A673 (cell line): Measurements from ENCODE around the gene PDE6A. TPM values are rescaled to one million over a fixed set of nuclear protein-coding genes. Genes with fewer than 3 reads are reported as not detected.

Source experiments
- Bru-seq: library from RNA; stranded (reverse); fragments of 400-500 nt; gene quantifications from one replicate; lab custom pipeline; 2021; lab: Mats Ljungman, UMichigan
- BruChase-seq, 2 experiments: library from RNA; stranded (reverse); fragments of 400-500 nt; gene quantifications; one replicate each; lab custom pipeline; 2021; lab: Mats Ljungman, UMichigan
- BruUV-seq: library from RNA; stranded (reverse); fragments of 400-500 nt; replicated peaks from 2 replicates; lab custom pipeline; 2021; lab: Mats Ljungman, UMichigan
- CTCF ChIA-PET: fragments of 300-600 bp; sonication (Branson Sonifier 250); formaldehyde crosslinking; loops from one replicate; lab custom pipeline; 2022; ENCODE audit warnings: antibody characterized with exemption; lab: Charles Lee
- POLR2A ChIA-PET: fragments of 300-600 bp; sonication (Branson Sonifier 250); formaldehyde crosslinking; loops from one replicate; lab custom pipeline; 2022; ENCODE audit warnings: antibody characterized with exemption; ENCODE audit not compliant: low non-redundant PET; lab: Charles Lee
- DNase-seq: peaks from one replicate; pipeline ENCODE4 v3.0.0-alpha.2; 2015; ENCODE audit warnings: low spot score
- H3K27ac ChIP-seq: fragments of 200-600 bp; sonication (generic); 2 replicates; pipeline ENCODE4 v1.5.1; 2016; ENCODE audit warnings: mixed run types, low read depth, mild to moderate bottlenecking, mixed read lengths, antibody characterized with exemption, low read length; ENCODE audit not compliant: poor library complexity, severe bottlenecking
- H3K27me3 ChIP-seq: fragments of 200-600 bp; sonication (generic); replicated peaks from 2 replicates; pipeline ENCODE4 v1.6.1; 2017; ENCODE audit warnings: mixed run types, low read depth, mild to moderate bottlenecking, mixed read lengths, antibody characterized with exemption, low read length; ENCODE audit not compliant: insufficient read depth, poor library complexity
- H3K36me3 ChIP-seq: fragments of 200-600 bp; sonication (generic); 2 replicates; pipeline ENCODE4 v1.6.1; 2016; ENCODE audit warnings: mixed run types, mild to moderate bottlenecking, mixed read lengths, antibody characterized with exemption, low read length; ENCODE audit not compliant: insufficient read depth, poor library complexity, severe bottlenecking
- H3K4me1 ChIP-seq: fragments of 200-600 bp; sonication (generic); 2 replicates; pipeline ENCODE4 v1.6.1; 2017; ENCODE audit warnings: mixed run types, mild to moderate bottlenecking, mixed read lengths, antibody characterized with exemption, low read length; ENCODE audit not compliant: insufficient read depth, poor library complexity, severe bottlenecking
- H3K4me3 ChIP-seq: fragments of 200-600 bp; sonication (generic); 2 replicates; pipeline ENCODE4 v1.5.1; 2016; ENCODE audit warnings: low read depth, mixed run types, mild to moderate bottlenecking, mixed read lengths, low read length; ENCODE audit not compliant: poor library complexity, severe bottlenecking
- H3K9me3 ChIP-seq: fragments of 200-600 bp; sonication (generic); 2 replicates; pipeline ENCODE4 v1.6.1; 2016; ENCODE audit warnings: mixed run types, low read depth, mild to moderate bottlenecking, mixed read lengths, antibody characterized with exemption, low read length; ENCODE audit not compliant: poor library complexity, severe bottlenecking
- CTCF ChIP-seq: fragments of 300-800, 200-600 bp; sonication (generic); conservative IDR thresholded peaks from 2 replicates; pipeline ENCODE4 v1.5.1; 2017; ENCODE audit warnings: low read depth, mild to moderate bottlenecking, antibody characterized with exemption, low read length, moderate library complexity, mixed read lengths
- EZH2 ChIP-seq: fragments of 200-600 bp; sonication (generic); IDR thresholded peaks from 2 replicates; pipeline ENCODE4 v1.6.1; 2017; ENCODE audit warnings: borderline replicate concordance, low read depth, mild to moderate bottlenecking, mixed read lengths, antibody characterized with exemption, low read length; ENCODE audit not compliant: poor library complexity, severe bottlenecking
- intact Hi-C: fragments of 100-400 bp; cut with micrococcal nuclease; formaldehyde crosslinking; loops from one replicate; pipeline ENCODE4 v1.10.0; 2022; ENCODE audit not compliant: unreplicated experiment
- long read RNA-seq: library from polyadenylated mRNA; stranded (forward); transcript quantifications from one replicate; pipeline ENCODE4 v2.0.0, GENCODE V29; 2022
- total RNA-seq: library from RNA; stranded (reverse); gene quantifications from 2 replicates; pipeline ENCODE4 v1.2.3, GENCODE V29; 2021

Gene PDE6A
- total RNA-seq (0.39 and 0.49 TPM in 2 replicates), Bru-seq, nascent RNA (percentile 34 among the genes with signal in this experiment), BruChase-seq, experiment 1, labeled RNA remaining after a 2-hour chase (percentile 31 among the genes with signal in this experiment), BruChase-seq, experiment 2, labeled RNA remaining after a 6-hour chase (percentile 34 among the genes with signal in this experiment)
- long read RNA-seq, partial matches to known transcripts: 0 of 2 reads
- long read RNA-seq, other reads (novel, unspliced or antisense): 2 of 2 reads

GRCh38 chr5:149944666-149945065, at the start of gene PDE6A:
Gene PDE6A, minus strand, starts transcription at chr5:149944793. Its CDS starts 120 bp downstream, at chr5:149944673.
- no peak for TF ChIP-seq CTCF
- no peak for TF ChIP-seq EZH2
- no peaks in the 10 kb centered on the region for H3K36me3 ChIP-seq
- ChIA-PET POLR2A (no interaction called here), CTCF (interaction anchor here (1.1 kb wide), 1 partner anchor 15 kb away, joined by 3 read pairs; no protein-coding TSS in a partner anchor)
- no peaks in the 10 kb centered on the region for H3K27me3 ChIP-seq
- BruUV-seq: no TSS peak
- H3K27ac ChIP-seq: peak within 1 kb of the TSS; percentile 17
- peaks cover 17% of the 10 kb centered on the region for H3K4me1 ChIP-seq
- H3K9me3 ChIP-seq: no peaks in the 10 kb centered on the region
- no peak for DNase-seq
- intact Hi-C loops: no loop called here
- no peak within 1 kb of the TSS for H3K4me3 ChIP-seq

GRCh38 chr5:149993471-149993870, 48.9 kb upstream of the PDE6A start:
- no peaks in the 10 kb centered on the region for H3K9me3 ChIP-seq
- H3K36me3 ChIP-seq: peaks cover 11% of the 10 kb centered on the region
- peak; percentile 22 for DNase-seq
- POLR2A ChIA-PET: no interaction called here
- no TSS peak for BruUV-seq
- no peak for TF ChIP-seq EZH2
- no peak for TF ChIP-seq CTCF
- no peaks in the 10 kb centered on the region for H3K27me3 ChIP-seq
- peaks cover 24% of the 10 kb centered on the region for H3K4me1 ChIP-seq
- CTCF ChIA-PET: interaction anchor here (1.1 to 4.9 kb wide), 2 partner anchors 156 to 159 kb away, joined by 5 to 46 read pairs; no protein-coding TSS in a partner anchor
- H3K27ac ChIP-seq: no peak overlapping the region
- intact Hi-C loops: loop anchor here (5.0 kb wide), 1 partner anchor 224 kb away; no protein-coding TSS in a partner anchor
- H3K4me3 ChIP-seq: no peak overlapping the region

GRCh38 chr5:149990518-149991376, 46.2 kb upstream of the PDE6A start:
- peak overlapping the region; percentile 17 for H3K27ac ChIP-seq
- H3K9me3 ChIP-seq: no peaks in the 10 kb centered on the region
- POLR2A ChIA-PET: no interaction called here
- DNase-seq: peak; percentile 90
- H3K4me3 ChIP-seq: no peak overlapping the region
- H3K36me3 ChIP-seq: peaks cover 22% of the 10 kb centered on the region
- CTCF ChIA-PET: interaction anchor here (0.6 to 4.9 kb wide), 14 partner anchors 10 to 354 kb away, joined by 3 to 46 read pairs (median 4); partner anchors contain the start of genes HMGXB3, SLC26A2 and TIGD6
- intact Hi-C loops: loop anchor here (1.0 to 5.0 kb wide), 3 partner anchors 153 to 353 kb away; no protein-coding TSS in a partner anchor
- H3K4me1 ChIP-seq: peaks cover 32% of the 10 kb centered on the region
- BruUV-seq: no TSS peak
- TF ChIP-seq CTCF (peak; percentile 93), EZH2 (no peak)
- no peaks in the 10 kb centered on the region for H3K27me3 ChIP-seq
